Esophagus squamous epithelium (tissue), 5 donors: ENCODE data around the gene VPS37D. TPM values are rescaled to one million over a fixed set of nuclear protein-coding genes. Genes with fewer than 3 reads are reported as not detected.
"Not testable (repeated sequence)": the region's sequence is repeated elsewhere in the genome, so short reads cannot be mapped to it uniquely, and the experiment has no call there.

Experiments
- DNase-seq: peaks from one replicate; lab custom pipeline; 2025; lab: John Stamatoyannopoulos, UW
- H3K27ac ChIP-seq, 4 donors: fragments of 200-600 bp; sonication (generic); one replicate each; pipeline ENCODE4 v1.5.1; 2016 to 2019; ENCODE audit warnings: mild to moderate bottlenecking in 1 of 4
- H3K27me3 ChIP-seq, 4 donors: fragments of 200-600 bp; sonication (generic); 1 replicate in 3 of 4; 2 replicates in 1 of 4; pipeline versions ENCODE4 v1.5.1 to v1.6.0; 2017 to 2021; ENCODE audit warnings: antibody characterized with exemption in 1 of 4
- H3K36me3 ChIP-seq, 3 donors: fragments of 200-600 bp; sonication (generic); one replicate each; pipeline ENCODE4 v1.5.1; 2016 to 2019
- H3K4me1 ChIP-seq, 3 donors: fragments of 200-600 bp; sonication (generic); one replicate each; pipeline ENCODE4 v1.5.1; 2017 to 2019
- H3K4me3 ChIP-seq, 4 donors: fragments of 200-600 bp; sonication (generic); 1 replicate in 3 of 4; 2 replicates in 1 of 4; pipeline ENCODE4 v1.5.1; 2016 to 2019; ENCODE audit warnings: mild to moderate bottlenecking in 2 of 4, moderate library complexity in 1 of 4
- H3K9me3 ChIP-seq, 3 donors: fragments of 200-600 bp; sonication (generic); one replicate each; pipeline ENCODE4 v1.5.1; 2016 to 2019
- CTCF ChIP-seq, 6 experiments: fragments of 450-650 bp in 4 of 6; fragments of 200-600 bp in 2 of 6; sonication (generic) in 2 of 6; IDR thresholded peaks; one replicate each; pipeline ENCODE4 v1.5.1; 2016 to 2019; ENCODE audit warnings: antibody characterized with exemption in 6 of 6, mild to moderate bottlenecking in 4 of 6, moderate library complexity in 4 of 6
- POLR2A ChIP-seq, 4 donors: fragments of 450-650 bp; IDR thresholded peaks; one replicate each; pipeline ENCODE4 v1.6.1; 2017; ENCODE audit warnings: antibody characterized with exemption in 4 of 4, mild to moderate bottlenecking in 4 of 4, moderate library complexity in 3 of 4
- WGBS, 2 donors: methylation state at CpG; one replicate each; pipeline ENCODE4 v1.1.5; 2018; 5-methylcytosine and 5-hydroxymethylcytosine counted together
- intact Hi-C: fragments of 100-400 bp; cut with DNase I; formaldehyde crosslinking; loops from one replicate; pipeline ENCODE4 v1.15.0; 2022
- total RNA-seq, 4 donors: library from RNA; depleted of rRNA; stranded (reverse); fragments of >200 nt; gene quantifications; one replicate each; pipeline ENCODE4 v1.1.0, GENCODE V29; 2016
- donor health status: DM: yes; HTN: yes; CAD: no.

VPS37D gene
- total RNA-seq, 4 donors from 2014 or later, result 0.97 to 1.3 TPM; not detected in 2

- peaks cover 21 to 38% (median 27%) of the 10 kb centered on the region in 3 donors for H3K4me1 ChIP-seq
- no peak for TF ChIP-seq CTCF (IDR thresholded peaks at IDR 0.05)
- no peak for TF ChIP-seq POLR2A (IDR thresholded peaks at IDR 0.05)
- no peak overlapping the region for H3K4me3 ChIP-seq
- peaks cover 0 to 7% (median 0%) of the 10 kb centered on the region in 4 donors for H3K27me3 ChIP-seq
- WGBS, 2 donors, result 94 to 100% methylated on average over 1 to 11 of the region's 16 CpGs
- no peak overlapping the region for H3K27ac ChIP-seq
- intact Hi-C loops, result no loop called here
- no peak for DNase-seq
- no peaks in the 10 kb centered on the region for H3K9me3 ChIP-seq
- H3K36me3 ChIP-seq, result no peaks in the 10 kb centered on the region
Observed at GRCh38 chr7:73708961-73709549, 41.4 kb downstream of the VPS37D start.

- no peak overlapping the region for H3K27ac ChIP-seq
- H3K9me3 ChIP-seq, result no peaks in the 10 kb centered on the region
- no peak overlapping the region for H3K4me3 ChIP-seq
- intact Hi-C loops, result no loop called here
- H3K27me3 ChIP-seq, result peaks cover 0 to 7% (median 0%) of the 10 kb centered on the region in 4 donors
- TF ChIP-seq CTCF (IDR thresholded peaks at IDR 0.05) (no peak), POLR2A (IDR thresholded peaks at IDR 0.05) (no peak)
- H3K36me3 ChIP-seq, result no peaks in the 10 kb centered on the region
- WGBS, 2 donors, result 65 to 75% methylated on average over 1 of the region's 1 CpG
- H3K4me1 ChIP-seq, result peaks cover 4 to 27% (median 25%) of the 10 kb centered on the region in 3 donors
- no peak for DNase-seq
Observed at GRCh38 chr7:73712773-73713172, 45.1 kb downstream of the VPS37D start.

- H3K36me3 ChIP-seq, H3K27me3 ChIP-seq, DNase-seq, H3K9me3 ChIP-seq, H3K27ac ChIP-seq, intact Hi-C loops, H3K4me3 ChIP-seq: not testable (repeated sequence)
- peaks cover 9 to 32% (median 30%) of the 10 kb centered on the region in 3 donors for H3K4me1 ChIP-seq
- 68 to 100% methylated on average over 1 to 2 of the region's 6 CpGs for WGBS, 2 donors
Observed at GRCh38 chr7:73713319-73713718, 45.7 kb downstream of the VPS37D start.

GRCh38 chr7:73715648-73716317, 48.2 kb downstream of the VPS37D start:
- Histone ChIP-seq H3K9me3 (no peaks in the 10 kb centered on the region), H3K4me3 (no peak overlapping the region), H3K36me3 (no peaks in the 10 kb centered on the region), H3K27ac (peak overlapping the region in 1 of 4 donors; percentile 39), H3K27me3 (peaks cover 0 to 17% (median 0%) of the 10 kb centered on the region in 4 donors), H3K4me1 (peaks cover 26 to 49% (median 42%) of the 10 kb centered on the region in 3 donors)
- intact Hi-C loops, result no loop called here
- TF ChIP-seq CTCF (IDR thresholded peaks at IDR 0.05) (no peak), POLR2A (IDR thresholded peaks at IDR 0.05) (no peak)
- 37 to 62% methylated on average over 8 to 15 of the region's 16 CpGs for WGBS, 2 donors
- no peak for DNase-seq

- Histone ChIP-seq H3K4me1 (peaks cover 26 to 52% (median 42%) of the 10 kb centered on the region in 3 donors), H3K4me3 (no peak overlapping the region), H3K27ac (peak overlapping the region in 2 of 4 donors; percentile 14 to 39), H3K9me3 (no peaks in the 10 kb centered on the region), H3K27me3 (peaks cover 0 to 17% (median 0%) of the 10 kb centered on the region in 4 donors), H3K36me3 (no peaks in the 10 kb centered on the region)
- DNase-seq, result no peak
- WGBS, 2 donors, result 39 to 53% methylated on average over 4 of the region's 4 CpGs
- intact Hi-C loops, result no loop called here
- TF ChIP-seq CTCF (IDR thresholded peaks at IDR 0.05) (no peak), POLR2A (IDR thresholded peaks at IDR 0.05) (no peak)
Observed at GRCh38 chr7:73716318-73716890, 48.8 kb downstream of the VPS37D start.
